ENCODE results near the gene DOCK9.

DNA sequence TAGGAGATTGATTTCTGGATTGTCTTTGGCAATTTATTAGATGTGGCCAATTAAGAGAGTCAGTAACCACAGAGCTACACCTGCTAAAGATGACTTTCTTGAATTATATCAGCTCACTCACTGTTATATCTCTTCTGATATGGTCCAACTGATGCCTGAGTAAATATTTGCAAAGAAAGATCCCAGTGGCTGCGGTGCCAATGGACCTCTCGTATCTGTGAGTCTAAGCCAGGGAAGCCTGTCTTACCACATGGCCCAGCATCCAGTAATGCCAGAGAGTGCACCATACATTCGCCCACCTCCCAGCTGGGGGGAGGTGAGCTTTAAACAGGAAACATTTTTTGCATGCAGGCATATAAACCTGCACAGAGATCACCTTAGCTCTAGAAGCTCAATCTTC is 142.7 kb downstream of the DOCK9 start:
- TF ChIP-seq, protein P1, sequence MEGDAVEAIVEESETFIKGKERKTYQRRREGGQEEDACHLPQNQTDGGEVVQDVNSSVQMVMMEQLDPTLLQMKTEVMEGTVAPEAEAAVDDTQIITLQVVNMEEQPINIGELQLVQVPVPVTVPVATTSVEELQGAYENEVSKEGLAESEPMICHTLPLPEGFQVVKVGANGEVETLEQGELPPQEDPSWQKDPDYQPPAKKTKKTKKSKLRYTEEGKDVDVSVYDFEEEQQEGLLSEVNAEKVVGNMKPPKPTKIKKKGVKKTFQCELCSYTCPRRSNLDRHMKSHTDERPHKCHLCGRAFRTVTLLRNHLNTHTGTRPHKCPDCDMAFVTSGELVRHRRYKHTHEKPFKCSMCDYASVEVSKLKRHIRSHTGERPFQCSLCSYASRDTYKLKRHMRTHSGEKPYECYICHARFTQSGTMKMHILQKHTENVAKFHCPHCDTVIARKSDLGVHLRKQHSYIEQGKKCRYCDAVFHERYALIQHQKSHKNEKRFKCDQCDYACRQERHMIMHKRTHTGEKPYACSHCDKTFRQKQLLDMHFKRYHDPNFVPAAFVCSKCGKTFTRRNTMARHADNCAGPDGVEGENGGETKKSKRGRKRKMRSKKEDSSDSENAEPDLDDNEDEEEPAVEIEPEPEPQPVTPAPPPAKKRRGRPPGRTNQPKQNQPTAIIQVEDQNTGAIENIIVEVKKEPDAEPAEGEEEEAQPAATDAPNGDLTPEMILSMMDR (IDR thresholded peaks at IDR 0.05), result no peak
- no peak for TF ChIP-seq POLR2AphosphoS5 (IDR thresholded peaks at IDR 0.05)
- no peak for TF ChIP-seq POLR2A (IDR thresholded peaks at IDR 0.05)
- TF ChIP-seq EP300 (IDR thresholded peaks at IDR 0.05), result no peak

Measured in upper lobe of left lung (tissue), 4 donors.